Fibroblast of the aortic adventitia (primary cell): ENCODE data around the gene PACRG. TPM values are rescaled to one million over a fixed set of nuclear protein-coding genes. Genes with fewer than 3 reads are reported as not detected.
A peak's percentile ranks its signal among the peaks of the same experiment; 100 is the strongest.

Experiments
- DNase-seq: peaks from one replicate; pipeline ENCODE4 v3.0.0-alpha.2; 2010; ENCODE audit warnings: low read depth
- H3K4me3 ChIP-seq: 2 replicates; pipeline ENCODE4 v1.5.1; 2011; ENCODE audit warnings: low read depth, mild to moderate bottlenecking, control low read depth, low read length, moderate library complexity
- CTCF ChIP-seq: IDR thresholded peaks from 2 replicates; pipeline ENCODE4 v1.5.1; 2011; ENCODE audit warnings: mild to moderate bottlenecking, low read length, control low read depth, inconsistent platforms; ENCODE audit not compliant: insufficient read depth
- total RNA-seq: library from RNA; depleted of rRNA; stranded (reverse); fragments of >200 nt; gene quantifications from 2 replicates; pipeline ENCODE4 v1.2.3, GENCODE V29; 2012; ENCODE audit warnings: low replicate concordance

The PACRG gene
- total RNA-seq, 1 donor: 0.63 TPM

GRCh38 chr6:163182696-163183095 is 454.9 kb downstream of the PACRG start:
- H3K4me3 ChIP-seq: no peak overlapping the region
- DNase-seq: no peak
- TF ChIP-seq CTCF: no peak

GRCh38 chr6:163183806-163184205 is 456.0 kb downstream of the PACRG start:
- no peak for TF ChIP-seq CTCF
- no peak overlapping the region for H3K4me3 ChIP-seq
- DNase-seq: peak; percentile 24

- DNase-seq: no peak
- no peak overlapping the region for H3K4me3 ChIP-seq
- no peak for TF ChIP-seq CTCF
Measured at GRCh38 chr6:163185744-163186143, 458.0 kb downstream of the PACRG start.

GRCh38 chr6:163186527-163186926 is 458.8 kb downstream of the PACRG start:
- H3K4me3 ChIP-seq: no peak overlapping the region
- DNase-seq: no peak
- TF ChIP-seq CTCF: no peak

GRCh38 chr6:163187201-163187600 is 459.4 kb downstream of the PACRG start:
- no peak for DNase-seq
- no peak overlapping the region for H3K4me3 ChIP-seq
- TF ChIP-seq CTCF: no peak

GRCh38 chr6:163187606-163188005 is 459.8 kb downstream of the PACRG start:
- no peak overlapping the region for H3K4me3 ChIP-seq
- DNase-seq: no peak
- TF ChIP-seq CTCF: no peak

GRCh38 chr6:163188746-163189145 is 461.0 kb downstream of the PACRG start:
- no peak for TF ChIP-seq CTCF
- H3K4me3 ChIP-seq: no peak overlapping the region
- no peak for DNase-seq
